RWPE2 (cell line): ENCODE measurements around the gene NUDT22.

Source experiments
- ATAC-seq: fragments of 200-7000 bp; cut with Tn5 transposase; 3 replicates; pipeline ENCODE4 v1.9.1; 2021; ENCODE audit warnings: low read depth
- DNase-seq: peaks from one replicate; pipeline ENCODE4 v3.0.0-alpha.2; 2020; ENCODE audit warnings: low spot score
- H3K27ac ChIP-seq: fragments of 450-650 bp; 2 replicates; pipeline ENCODE4 v1.5.1; 2017; ENCODE audit warnings: mild to moderate bottlenecking; ENCODE audit not compliant: poor library complexity, severe bottlenecking
- H3K27me3 ChIP-seq: fragments of 250-450 bp; sonication (Bioruptor Pico); 2 replicates; pipeline ENCODE4 v1.5.1; 2021; ENCODE audit warnings: mild to moderate bottlenecking, moderate library complexity; ENCODE audit not compliant: insufficient read depth, poor library complexity, severe bottlenecking
- H3K36me3 ChIP-seq: fragments of 250-450 bp; sonication (Bioruptor Pico); 2 replicates; pipeline ENCODE4 v1.5.1; 2020; ENCODE audit warnings: low read depth, mild to moderate bottlenecking, moderate library complexity
- H3K4me1 ChIP-seq: fragments of 250-450 bp; sonication (Bioruptor Pico); 2 replicates; pipeline ENCODE4 v1.5.1; 2021; ENCODE audit warnings: mild to moderate bottlenecking, moderate library complexity; ENCODE audit not compliant: insufficient read depth, poor library complexity, severe bottlenecking
- H3K4me3 ChIP-seq: fragments of 250-450 bp; sonication (Bioruptor Pico); 2 replicates; pipeline ENCODE4 v1.5.1; 2021; ENCODE audit warnings: mild to moderate bottlenecking, moderate library complexity; ENCODE audit not compliant: severe bottlenecking
- H3K9me3 ChIP-seq: fragments of 250-450 bp; sonication (Bioruptor Pico); 2 replicates; pipeline ENCODE4 v1.5.1; 2021; ENCODE audit warnings: mild to moderate bottlenecking, moderate library complexity; ENCODE audit not compliant: severe bottlenecking
- CTCF ChIP-seq: fragments of 450-650 bp; IDR thresholded peaks from one replicate; pipeline ENCODE4 v1.5.1; 2017; ENCODE audit warnings: mild to moderate bottlenecking, moderate library complexity; ENCODE audit not compliant: poor library complexity, severe bottlenecking

NUDT22 gene

DNA sequence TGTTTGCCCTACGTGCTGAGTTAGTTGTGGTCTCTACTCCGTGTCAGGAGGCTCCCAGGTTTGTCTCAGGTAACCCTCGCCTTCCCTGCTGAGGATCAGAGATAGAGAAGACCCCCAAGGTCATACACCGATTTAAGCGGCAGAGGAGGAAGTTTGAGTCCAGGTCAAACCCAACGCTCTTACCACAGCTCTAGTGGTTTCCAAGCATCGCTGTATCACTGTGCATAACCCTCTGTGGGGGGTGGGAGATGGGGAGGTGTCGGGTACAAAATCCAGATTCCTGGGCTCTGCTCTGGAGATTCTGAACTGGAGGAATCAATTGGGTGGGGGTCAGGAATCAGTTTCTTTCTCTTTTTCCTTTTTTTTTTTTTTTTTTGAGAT, 4.9 kb downstream of the NUDT22 start:
- H3K9me3 ChIP-seq, result no peaks in the 10 kb centered on the region
- H3K4me1 ChIP-seq, result no peaks in the 10 kb centered on the region
- no peaks in the 10 kb centered on the region for H3K27me3 ChIP-seq
- TF ChIP-seq CTCF, result no peak
- ATAC-seq, result no peak
- DNase-seq, result no peak
- H3K36me3 ChIP-seq, result peaks cover 7% of the 10 kb centered on the region; the same call in 1 of the 2 replicates
- H3K27ac ChIP-seq, result peak overlapping the region; percentile 47
- H3K4me3 ChIP-seq, result peak overlapping the region; percentile 92

DNA sequence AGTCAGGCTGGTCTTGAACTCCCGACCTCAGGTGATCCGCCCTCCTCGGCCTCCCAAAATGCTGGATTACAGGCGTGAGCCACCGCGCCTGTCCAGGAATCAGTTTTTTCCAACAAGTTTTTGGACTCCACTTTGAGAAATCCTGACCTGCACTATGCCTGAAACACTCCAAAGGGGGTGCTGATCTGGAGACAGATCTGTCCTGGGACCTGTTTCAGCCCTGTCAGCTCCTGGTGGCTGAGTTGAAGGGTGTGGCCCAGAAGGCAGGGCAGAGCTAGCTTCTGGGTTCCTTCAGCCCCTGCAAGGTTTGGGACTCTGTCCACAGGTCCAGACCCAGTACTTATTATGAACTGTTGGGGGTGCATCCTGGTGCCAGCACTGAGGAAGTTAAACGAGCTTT, 5.5 kb downstream of the NUDT22 start:
- no peak for TF ChIP-seq CTCF
- H3K27ac ChIP-seq, result no peak overlapping the region
- H3K27me3 ChIP-seq, result no peaks in the 10 kb centered on the region
- H3K4me1 ChIP-seq, result no peaks in the 10 kb centered on the region
- H3K9me3 ChIP-seq, result no peaks in the 10 kb centered on the region
- ATAC-seq (no peak), DNase-seq (no peak)
- peaks cover 7% of the 10 kb centered on the region; the same call in 1 of the 2 replicates for H3K36me3 ChIP-seq
- no peak overlapping the region for H3K4me3 ChIP-seq

GRCh38 chr11:64232182-64232966, 6.3 kb downstream of the NUDT22 start:
- peaks cover 7% of the 10 kb centered on the region; the same call in 1 of the 2 replicates for H3K36me3 ChIP-seq
- no peaks in the 10 kb centered on the region for H3K4me1 ChIP-seq
- DNase-seq (no peak), ATAC-seq (no peak)
- H3K4me3 ChIP-seq, result no peak overlapping the region
- no peaks in the 10 kb centered on the region for H3K9me3 ChIP-seq
- TF ChIP-seq CTCF, result no peak
- H3K27ac ChIP-seq, result peak overlapping the region; percentile 56
- no peaks in the 10 kb centered on the region for H3K27me3 ChIP-seq

DNA sequence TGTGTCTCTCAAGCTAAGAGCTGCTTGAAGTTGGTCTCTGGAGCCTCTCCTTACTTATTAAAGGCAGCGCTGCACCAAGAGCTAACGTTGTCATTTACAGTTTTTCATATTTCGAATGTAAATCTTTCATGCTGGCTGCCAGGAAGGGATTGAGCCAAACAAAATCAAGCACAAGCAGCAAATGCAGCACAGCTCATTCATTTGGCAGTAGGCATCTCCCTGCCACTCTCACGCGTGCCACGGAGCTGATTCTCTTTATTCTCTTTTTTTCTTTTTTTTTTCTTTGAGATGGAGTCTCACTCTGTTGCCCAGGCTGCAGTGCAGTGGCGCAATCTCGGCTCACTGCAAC, 6.9 kb downstream of the NUDT22 start:
- no peak for TF ChIP-seq CTCF
- Histone ChIP-seq H3K27me3 (no peaks in the 10 kb centered on the region), H3K27ac (peak overlapping the region; percentile 56), H3K9me3 (no peaks in the 10 kb centered on the region), H3K4me3 (no peak overlapping the region), H3K36me3 (peaks cover 7% of the 10 kb centered on the region; the same call in 1 of the 2 replicates), H3K4me1 (no peaks in the 10 kb centered on the region)
- no peak for DNase-seq
- ATAC-seq, result no peak

GRCh38 chr11:64233913-64234586, 8.0 kb downstream of the NUDT22 start, which contains the start of gene VEGFB:
Gene VEGFB, plus strand, starts transcription at chr11:64234584. Its CDS starts 250 bp downstream, at chr11:64234834.
- Histone ChIP-seq H3K27ac (peak within 1 kb of the TSS; percentile 56), H3K4me3 (peak within 1 kb of the TSS; percentile 54), H3K9me3 (no peaks in the 10 kb centered on the region), H3K4me1 (no peaks in the 10 kb centered on the region), H3K36me3 (peaks cover 15% of the 10 kb centered on the region), H3K27me3 (no peaks in the 10 kb centered on the region)
- ATAC-seq (peak; percentile 49), DNase-seq (no peak)
- TF ChIP-seq CTCF, result no peak
